ENCODE measurements around the gene SLIT3.
"Not testable (repeated sequence)": the region's sequence is repeated elsewhere in the genome, so short reads cannot be mapped to it uniquely, and the experiment has no call there.

Gene SLIT3

DNA sequence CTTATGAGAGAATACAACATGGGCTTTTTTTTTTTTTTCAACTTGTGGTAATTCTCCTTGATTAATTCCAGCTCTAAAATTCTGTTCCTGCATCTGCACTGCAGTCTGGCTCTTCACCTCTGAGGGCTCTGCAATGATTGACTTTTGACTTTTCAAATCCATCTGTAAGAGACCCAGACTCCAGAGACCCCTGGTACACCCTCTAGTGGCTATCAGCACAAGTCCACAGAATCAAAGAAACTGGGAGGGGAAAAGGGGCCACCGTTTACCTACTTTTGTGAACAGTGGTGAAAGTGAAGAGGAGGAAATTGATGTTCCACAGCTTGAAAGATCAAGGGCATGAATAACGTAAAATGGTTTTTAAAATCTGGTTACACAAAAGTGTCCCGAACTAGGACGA, 151.6 kb downstream of the SLIT3 start:
- Histone ChIP-seq H3K4me3 (ENCODE audit: low read length in 2 of 2) (no peak overlapping the region), H3K36me3 (ENCODE audit: control insufficient read depth in 2 of 2, insufficient read depth in 2 of 2, low read length in 2 of 2) (no peaks in the 10 kb centered on the region), H3K27ac (ENCODE audit: low read length) (no peak overlapping the region), H3K27me3 (ENCODE audit: control insufficient read depth in 1 of 2, insufficient read depth in 2 of 2, low read length in 2 of 2) (no peaks in the 10 kb centered on the region), H3K9ac (ENCODE audit: low read length in 2 of 2) (no peak overlapping the region), H3K9me3 (ENCODE audit: control insufficient read depth in 2 of 2, low read length in 2 of 2) (no peaks in the 10 kb centered on the region), H3K4me1 (ENCODE audit: control insufficient read depth, insufficient read depth, low read length) (peaks cover 40% of the 10 kb centered on the region)

DNA sequence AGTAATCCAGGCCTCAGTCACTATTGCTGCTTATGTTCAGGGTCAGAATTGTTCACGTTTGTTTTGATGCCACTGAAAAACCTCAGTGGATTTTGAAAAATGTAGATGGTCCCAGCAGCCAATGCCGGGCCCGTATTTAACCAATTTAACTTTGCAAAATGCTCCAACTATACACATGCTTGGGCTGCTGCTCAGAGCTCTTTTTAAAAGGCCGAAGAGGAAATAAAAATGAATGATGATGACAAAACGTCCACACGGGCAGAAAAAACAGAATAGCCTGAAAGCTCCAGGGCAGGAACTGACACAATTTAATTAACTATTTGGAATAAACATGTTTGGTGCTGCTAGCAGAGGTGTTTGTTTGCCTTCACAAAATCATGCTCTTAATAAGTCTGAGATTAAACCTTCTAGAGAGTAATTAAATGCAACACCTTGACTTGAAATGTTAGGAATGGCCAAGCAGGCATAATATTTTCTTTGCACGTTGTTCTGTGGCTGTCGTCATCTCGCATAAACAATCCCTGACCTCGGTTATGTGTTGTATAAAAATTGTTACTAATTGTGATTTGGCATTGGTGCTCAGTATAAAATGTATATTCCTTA, 152.7 kb downstream of the SLIT3 start:
- no peak overlapping the region for H3K27ac ChIP-seq (ENCODE audit: low read length)
- no peak overlapping the region for H3K4me3 ChIP-seq (ENCODE audit: low read length in 2 of 2)
- H3K9ac ChIP-seq (ENCODE audit: low read length in 2 of 2): no peak overlapping the region
- H3K4me1 ChIP-seq (ENCODE audit: control insufficient read depth, insufficient read depth, low read length): peaks cover 31% of the 10 kb centered on the region
- H3K9me3 ChIP-seq (ENCODE audit: control insufficient read depth in 2 of 2, low read length in 2 of 2): no peaks in the 10 kb centered on the region
- no peaks in the 10 kb centered on the region for H3K36me3 ChIP-seq (ENCODE audit: control insufficient read depth in 2 of 2, insufficient read depth in 2 of 2, low read length in 2 of 2)
- H3K27me3 ChIP-seq (ENCODE audit: control insufficient read depth in 1 of 2, insufficient read depth in 2 of 2, low read length in 2 of 2): no peaks in the 10 kb centered on the region

DNA sequence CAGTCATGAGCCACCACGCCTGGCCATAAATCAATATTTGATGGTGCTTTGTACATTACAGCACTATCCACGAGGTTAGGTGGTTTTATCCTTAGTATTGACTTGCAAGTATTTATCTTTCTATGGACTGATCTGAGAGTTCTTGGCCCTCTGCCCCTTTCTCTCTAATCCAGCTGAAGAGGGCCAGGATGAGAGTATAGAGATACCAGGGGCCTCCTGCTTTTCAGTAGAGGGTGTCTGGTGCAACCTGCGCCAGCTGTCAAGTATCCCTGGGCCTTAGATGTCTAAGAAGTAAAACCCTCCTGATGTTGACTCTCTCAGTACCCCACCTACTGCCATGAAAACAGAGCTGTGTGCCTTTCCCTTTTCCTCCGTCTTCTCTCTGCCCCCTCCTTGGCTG, 153.4 kb downstream of the SLIT3 start:
- Histone ChIP-seq H3K27me3 (ENCODE audit: control insufficient read depth in 1 of 2, insufficient read depth in 2 of 2, low read length in 2 of 2) (no peaks in the 10 kb centered on the region), H3K4me3 (ENCODE audit: low read length in 2 of 2) (no peak overlapping the region), H3K27ac (ENCODE audit: low read length) (no peak overlapping the region), H3K36me3 (ENCODE audit: control insufficient read depth in 2 of 2, insufficient read depth in 2 of 2, low read length in 2 of 2) (no peaks in the 10 kb centered on the region), H3K9me3 (ENCODE audit: control insufficient read depth in 2 of 2, low read length in 2 of 2) (no peaks in the 10 kb centered on the region), H3K9ac (ENCODE audit: low read length in 2 of 2) (no peak overlapping the region), H3K4me1 (ENCODE audit: control insufficient read depth, insufficient read depth, low read length) (peaks cover 26% of the 10 kb centered on the region)

DNA sequence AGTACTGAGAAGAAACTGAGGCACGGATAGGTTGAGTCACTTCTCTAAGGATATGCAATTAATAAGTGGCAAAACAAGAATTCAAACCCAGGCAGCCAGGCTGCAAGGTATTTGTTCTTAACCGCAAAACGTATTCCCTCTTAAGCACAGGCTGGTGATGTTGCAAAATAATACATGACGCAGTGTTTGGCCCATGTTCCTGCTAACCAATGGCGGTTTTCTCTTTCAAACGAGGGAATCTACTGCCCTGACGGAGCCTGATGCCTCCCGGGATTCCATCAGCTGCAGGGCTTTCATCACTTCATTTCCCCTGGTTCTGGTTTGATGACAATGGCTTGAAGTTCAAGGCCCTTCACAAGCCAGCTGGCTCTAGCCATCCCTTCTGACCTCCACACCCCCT, 154.8 kb downstream of the SLIT3 start:
- Histone ChIP-seq H3K4me3 (ENCODE audit: low read length in 2 of 2) (no peak overlapping the region), H3K27me3 (ENCODE audit: control insufficient read depth in 1 of 2, insufficient read depth in 2 of 2, low read length in 2 of 2) (no peaks in the 10 kb centered on the region), H3K36me3 (ENCODE audit: control insufficient read depth in 2 of 2, insufficient read depth in 2 of 2, low read length in 2 of 2) (no peaks in the 10 kb centered on the region), H3K9me3 (ENCODE audit: control insufficient read depth in 2 of 2, low read length in 2 of 2) (no peaks in the 10 kb centered on the region), H3K9ac (ENCODE audit: low read length in 2 of 2) (no peak overlapping the region), H3K4me1 (ENCODE audit: control insufficient read depth, insufficient read depth, low read length) (peaks cover 18% of the 10 kb centered on the region), H3K27ac (ENCODE audit: low read length) (no peak overlapping the region)

DNA sequence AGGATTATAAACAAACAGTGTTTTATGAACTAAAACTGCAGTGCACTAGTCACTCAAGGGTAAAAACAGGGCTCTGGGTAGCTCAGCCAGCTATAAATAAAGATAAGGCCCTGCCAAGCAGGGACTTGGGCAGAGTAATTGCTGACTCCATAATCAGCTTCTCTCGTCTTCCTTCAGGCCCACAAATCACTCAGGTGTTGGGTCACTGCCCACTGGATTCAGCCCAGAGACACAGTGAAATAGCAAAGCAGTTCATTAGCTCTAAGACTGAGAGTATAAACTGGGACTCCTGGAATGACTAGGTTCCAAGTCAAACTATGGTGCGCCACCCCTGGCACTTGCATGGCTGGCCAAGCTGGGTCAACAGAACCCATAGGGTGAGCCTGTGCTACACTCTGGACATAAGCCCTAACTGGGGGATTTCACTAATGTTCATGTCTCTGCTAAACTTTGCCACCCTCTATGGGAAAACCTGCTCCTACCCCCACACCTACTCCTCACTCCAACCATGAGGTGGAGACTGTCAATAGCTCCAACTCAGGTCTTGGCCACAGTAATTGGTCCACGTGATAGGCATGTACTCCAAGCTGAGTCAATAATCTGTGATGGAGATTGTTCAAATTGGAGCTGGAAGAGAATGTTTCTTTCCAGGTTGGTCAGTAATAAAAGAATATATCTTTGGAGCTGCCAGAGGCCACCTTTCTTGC, 158.5 kb downstream of the SLIT3 start:
- Histone ChIP-seq H3K9ac (ENCODE audit: low read length in 2 of 2) (no peak overlapping the region), H3K27ac (ENCODE audit: low read length) (no peak overlapping the region), H3K27me3 (ENCODE audit: control insufficient read depth in 1 of 2, insufficient read depth in 2 of 2, low read length in 2 of 2) (no peaks in the 10 kb centered on the region), H3K4me3 (ENCODE audit: low read length in 2 of 2) (peak overlapping the region in 1 of 2 donors; percentile 8), H3K36me3 (ENCODE audit: control insufficient read depth in 2 of 2, insufficient read depth in 2 of 2, low read length in 2 of 2) (no peaks in the 10 kb centered on the region), H3K9me3 (ENCODE audit: control insufficient read depth in 2 of 2, low read length in 2 of 2) (no peaks in the 10 kb centered on the region), H3K4me1 (ENCODE audit: control insufficient read depth, insufficient read depth, low read length) (peaks cover 13% of the 10 kb centered on the region)

DNA sequence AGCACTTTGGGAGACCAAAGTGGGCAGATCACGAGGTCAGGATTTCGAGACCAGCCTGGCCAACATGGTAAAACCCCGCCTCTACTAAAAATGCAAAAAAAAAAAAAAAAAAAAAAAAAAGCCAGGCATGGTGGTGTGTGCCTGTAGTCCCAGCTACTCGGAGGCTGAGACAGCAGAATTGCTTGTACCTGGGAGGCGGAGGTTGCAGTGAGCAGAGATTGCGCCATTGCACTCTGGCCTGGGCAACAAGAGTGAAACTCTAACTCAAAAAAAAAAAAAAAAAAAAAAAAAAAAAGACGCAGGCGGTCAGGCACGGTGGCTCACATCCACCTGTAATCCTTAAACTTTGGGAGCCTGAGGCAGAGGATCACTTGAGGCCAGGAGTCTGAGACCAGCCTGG, 160.7 kb downstream of the SLIT3 start:
- H3K9ac ChIP-seq (ENCODE audit: low read length in 2 of 2); H3K27ac ChIP-seq (ENCODE audit: low read length); H3K4me3 ChIP-seq (ENCODE audit: low read length in 2 of 2); H3K36me3 ChIP-seq (ENCODE audit: control insufficient read depth in 2 of 2, insufficient read depth in 2 of 2, low read length in 2 of 2); H3K9me3 ChIP-seq (ENCODE audit: control insufficient read depth in 2 of 2, low read length in 2 of 2); H3K27me3 ChIP-seq (ENCODE audit: control insufficient read depth in 1 of 2, insufficient read depth in 2 of 2, low read length in 2 of 2): not testable (repeated sequence)
- H3K4me1 ChIP-seq (ENCODE audit: control insufficient read depth, insufficient read depth, low read length): peaks cover 14% of the 10 kb centered on the region

DNA sequence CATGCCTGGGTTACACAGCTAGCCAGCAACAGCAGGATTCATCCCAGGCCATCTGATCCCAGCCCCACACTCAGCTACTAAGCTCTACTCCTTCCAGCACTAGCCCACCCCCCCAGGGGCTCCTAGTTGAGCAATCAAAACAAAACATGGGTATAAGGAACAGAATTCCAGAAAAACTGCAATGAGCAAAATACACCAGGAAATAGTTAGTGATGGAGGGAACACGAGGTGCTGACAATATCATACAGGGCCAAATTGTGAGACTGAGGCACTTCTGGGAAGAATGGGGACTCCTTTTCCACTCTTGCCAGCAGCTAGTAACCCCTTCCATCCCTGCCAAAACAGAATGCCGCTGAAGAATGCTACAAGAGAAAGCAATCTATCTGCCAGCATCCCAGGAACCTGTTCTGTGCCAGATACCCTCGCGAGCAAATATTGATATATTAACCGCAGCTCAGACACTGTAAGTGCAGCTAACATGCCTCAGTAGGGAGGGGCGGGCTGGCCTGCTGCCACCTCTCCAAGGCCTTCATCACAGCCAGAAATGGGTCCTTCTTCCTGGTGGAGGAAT, 161.4 kb downstream of the SLIT3 start:
- Histone ChIP-seq H3K27ac (ENCODE audit: low read length) (no peak overlapping the region), H3K9ac (ENCODE audit: low read length in 2 of 2) (no peak overlapping the region), H3K4me1 (ENCODE audit: control insufficient read depth, insufficient read depth, low read length) (peaks cover 14% of the 10 kb centered on the region), H3K27me3 (ENCODE audit: control insufficient read depth in 1 of 2, insufficient read depth in 2 of 2, low read length in 2 of 2) (no peaks in the 10 kb centered on the region), H3K9me3 (ENCODE audit: control insufficient read depth in 2 of 2, low read length in 2 of 2) (no peaks in the 10 kb centered on the region), H3K36me3 (ENCODE audit: control insufficient read depth in 2 of 2, insufficient read depth in 2 of 2, low read length in 2 of 2) (no peaks in the 10 kb centered on the region), H3K4me3 (ENCODE audit: low read length in 2 of 2) (no peak overlapping the region)

DNA sequence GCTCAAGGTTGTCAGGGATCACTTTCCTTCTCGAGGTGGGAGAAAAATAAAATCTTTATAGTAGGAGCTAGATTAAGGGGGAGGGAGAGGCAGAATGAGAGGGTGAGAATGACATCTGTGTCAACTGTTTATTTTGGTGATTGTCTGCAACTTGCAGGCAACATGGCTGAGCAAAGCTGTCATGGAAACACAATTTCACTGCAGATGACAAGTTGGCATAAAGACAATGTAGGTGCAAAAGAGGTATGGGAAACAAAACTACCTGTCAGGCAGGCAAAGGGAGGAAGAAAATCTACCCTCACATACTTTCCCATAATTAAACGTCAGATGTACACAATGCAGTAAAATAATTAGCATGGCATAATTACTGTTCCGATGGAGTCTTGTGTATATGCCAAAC, 167.4 kb downstream of the SLIT3 start:
- H3K27ac ChIP-seq (ENCODE audit: low read length): no peak overlapping the region
- no peak overlapping the region for H3K4me3 ChIP-seq (ENCODE audit: low read length in 2 of 2)
- peaks cover 2% of the 10 kb centered on the region for H3K4me1 ChIP-seq (ENCODE audit: control insufficient read depth, insufficient read depth, low read length)
- no peaks in the 10 kb centered on the region for H3K36me3 ChIP-seq (ENCODE audit: control insufficient read depth in 2 of 2, insufficient read depth in 2 of 2, low read length in 2 of 2)
- H3K9ac ChIP-seq (ENCODE audit: low read length in 2 of 2): no peak overlapping the region
- H3K27me3 ChIP-seq (ENCODE audit: control insufficient read depth in 1 of 2, insufficient read depth in 2 of 2, low read length in 2 of 2): no peaks in the 10 kb centered on the region
- H3K9me3 ChIP-seq (ENCODE audit: control insufficient read depth in 2 of 2, low read length in 2 of 2): no peaks in the 10 kb centered on the region

DNA sequence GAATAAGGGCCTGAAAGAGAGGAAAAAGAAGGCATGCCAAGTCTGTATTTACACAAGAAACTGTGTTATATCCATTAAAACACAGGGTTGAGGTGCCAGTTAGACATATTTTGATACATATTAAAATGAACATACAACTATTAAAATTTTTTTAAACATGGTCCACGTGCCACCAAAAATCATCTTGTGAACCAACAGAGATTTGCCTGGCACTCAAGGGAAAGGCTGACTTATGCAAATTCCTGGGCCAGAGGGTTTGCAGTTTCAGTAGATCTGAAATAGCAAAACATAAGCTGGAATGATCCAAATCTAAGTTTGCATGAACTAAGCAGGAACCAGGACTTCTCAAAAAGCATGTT, 168.7 kb downstream of the SLIT3 start:
- Histone ChIP-seq H3K9me3 (ENCODE audit: control insufficient read depth in 2 of 2, low read length in 2 of 2) (no peaks in the 10 kb centered on the region), H3K27me3 (ENCODE audit: control insufficient read depth in 1 of 2, insufficient read depth in 2 of 2, low read length in 2 of 2) (no peaks in the 10 kb centered on the region), H3K27ac (ENCODE audit: low read length) (no peak overlapping the region), H3K36me3 (ENCODE audit: control insufficient read depth in 2 of 2, insufficient read depth in 2 of 2, low read length in 2 of 2) (no peaks in the 10 kb centered on the region), H3K9ac (ENCODE audit: low read length in 2 of 2) (no peak overlapping the region), H3K4me3 (ENCODE audit: low read length in 2 of 2) (no peak overlapping the region), H3K4me1 (ENCODE audit: control insufficient read depth, insufficient read depth, low read length) (peaks cover 2% of the 10 kb centered on the region)

DNA sequence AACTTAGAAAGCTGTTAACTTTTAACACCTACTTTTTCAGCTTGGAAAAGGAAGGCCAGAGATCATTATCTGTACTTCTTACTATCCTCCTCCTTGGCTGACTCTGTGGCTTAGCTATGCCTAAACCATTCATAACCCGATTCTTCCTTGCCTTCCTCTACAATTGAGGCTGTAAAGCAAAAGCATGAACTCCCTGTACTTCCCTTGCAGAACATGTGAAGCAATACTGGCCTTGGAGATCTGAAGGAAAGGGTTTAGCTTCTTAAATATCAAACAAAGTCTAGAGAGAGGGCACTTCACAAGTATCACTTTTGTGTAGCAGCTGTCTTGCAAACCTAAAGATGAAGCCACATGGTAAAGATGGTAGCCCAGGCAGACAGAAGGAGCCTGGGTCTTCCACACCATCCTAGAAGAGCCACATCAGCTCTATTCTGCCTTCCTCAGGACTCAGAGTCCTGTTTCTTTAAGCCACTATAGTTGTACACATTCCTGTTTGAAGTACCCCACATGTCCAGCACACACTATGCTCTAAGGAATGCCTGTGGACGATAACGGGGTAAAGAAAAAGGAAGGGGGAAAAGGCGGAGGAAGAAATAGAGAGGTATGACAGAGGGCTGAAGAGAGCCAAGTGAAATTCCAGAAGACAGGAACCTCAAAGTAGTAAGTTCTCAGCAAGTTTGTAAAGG, 169.2 kb downstream of the SLIT3 start:
- Histone ChIP-seq H3K4me3 (ENCODE audit: low read length in 2 of 2) (no peak overlapping the region), H3K27ac (ENCODE audit: low read length) (no peak overlapping the region), H3K9me3 (ENCODE audit: control insufficient read depth in 2 of 2, low read length in 2 of 2) (no peaks in the 10 kb centered on the region), H3K9ac (ENCODE audit: low read length in 2 of 2) (no peak overlapping the region), H3K36me3 (ENCODE audit: control insufficient read depth in 2 of 2, insufficient read depth in 2 of 2, low read length in 2 of 2) (no peaks in the 10 kb centered on the region), H3K27me3 (ENCODE audit: control insufficient read depth in 1 of 2, insufficient read depth in 2 of 2, low read length in 2 of 2) (no peaks in the 10 kb centered on the region), H3K4me1 (ENCODE audit: control insufficient read depth, insufficient read depth, low read length) (peaks cover 2% of the 10 kb centered on the region)

DNA sequence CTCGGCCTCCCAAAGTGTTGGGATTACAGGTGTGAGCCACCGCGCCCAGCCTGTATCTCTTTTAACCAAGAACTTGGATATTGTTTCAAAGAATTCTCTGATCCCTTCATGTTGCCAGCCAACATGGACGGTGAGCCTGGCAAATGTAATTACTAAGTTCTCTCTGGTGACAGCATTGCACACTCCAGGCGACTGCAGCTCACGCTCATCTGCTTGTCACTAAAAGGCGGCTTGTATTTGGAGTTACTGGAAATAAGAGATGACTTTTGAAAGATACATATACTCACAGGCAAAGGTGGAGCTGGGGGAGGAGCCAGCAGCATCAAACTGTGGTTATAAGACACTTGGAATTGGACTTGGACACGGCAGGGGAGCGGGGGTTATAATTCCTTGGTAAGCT, 172.3 kb downstream of the SLIT3 start:
- Histone ChIP-seq H3K27me3 (ENCODE audit: control insufficient read depth in 1 of 2, insufficient read depth in 2 of 2, low read length in 2 of 2) (no peaks in the 10 kb centered on the region), H3K4me3 (ENCODE audit: low read length in 2 of 2) (no peak overlapping the region), H3K27ac (ENCODE audit: low read length) (no peak overlapping the region), H3K9ac (ENCODE audit: low read length in 2 of 2) (no peak overlapping the region), H3K9me3 (ENCODE audit: control insufficient read depth in 2 of 2, low read length in 2 of 2) (no peaks in the 10 kb centered on the region), H3K4me1 (ENCODE audit: control insufficient read depth, insufficient read depth, low read length) (peaks cover 5% of the 10 kb centered on the region), H3K36me3 (ENCODE audit: control insufficient read depth in 2 of 2, insufficient read depth in 2 of 2, low read length in 2 of 2) (no peaks in the 10 kb centered on the region)

Measured in stomach smooth muscle (tissue), 2 donors.